ENCODE data around the gene HHAT.

The HHAT gene

GRCh38 chr1:210527091-210527490 is 198.4 kb downstream of the HHAT start:
- DNase-seq (ENCODE audit: low read depth): peak; percentile 86

GRCh38 chr1:210531475-210532222 is 202.9 kb downstream of the HHAT start:
- no peak overlapping the region for H3K4me3 ChIP-seq (ENCODE audit: low read length)
- no peak for TF ChIP-seq CTCF (conservative IDR thresholded peaks at IDR 0.05; ENCODE audit: low read depth, low read length)
- DNase-seq (ENCODE audit: low read depth): no peak

More at GRCh38 chr1:210527091-210527490, 198.4 kb downstream of the HHAT start:
- no peak overlapping the region for H3K4me3 ChIP-seq (ENCODE audit: low read length)
- no peak for TF ChIP-seq CTCF (conservative IDR thresholded peaks at IDR 0.05; ENCODE audit: low read depth, low read length)

- H3K4me3 ChIP-seq (ENCODE audit: low read length): no peak overlapping the region
- no peak for DNase-seq (ENCODE audit: low read depth)
These were observed 203.5 kb downstream of the HHAT start for GRCh38 chr1:210532223-210532598.

GRCh38 chr1:210535761-210536160 is 207.1 kb downstream of the HHAT start:
- H3K4me3 ChIP-seq (ENCODE audit: low read length): no peak overlapping the region
- TF ChIP-seq CTCF (conservative IDR thresholded peaks at IDR 0.05; ENCODE audit: low read depth, low read length): no peak
- peak; percentile 80 for DNase-seq (ENCODE audit: low read depth)

More at GRCh38 chr1:210532223-210532598, 203.5 kb downstream of the HHAT start:
- no peak for TF ChIP-seq CTCF (conservative IDR thresholded peaks at IDR 0.05; ENCODE audit: low read depth, low read length)

- TF ChIP-seq CTCF (conservative IDR thresholded peaks at IDR 0.05; ENCODE audit: low read depth, low read length): no peak
- no peak for DNase-seq (ENCODE audit: low read depth)
These were observed 207.7 kb downstream of the HHAT start for GRCh38 chr1:210536254-210536961.

GRCh38 chr1:210540288-210540687 is 211.6 kb downstream of the HHAT start:
- H3K4me3 ChIP-seq (ENCODE audit: low read length): no peak overlapping the region
- TF ChIP-seq CTCF (conservative IDR thresholded peaks at IDR 0.05; ENCODE audit: low read depth, low read length): no peak
- no peak for DNase-seq (ENCODE audit: low read depth)

More at GRCh38 chr1:210536254-210536961, 207.7 kb downstream of the HHAT start:
- H3K4me3 ChIP-seq (ENCODE audit: low read length): no peak overlapping the region

Measured in retinal pigment epithelial cell (primary cell).